ENCODE measurements around the gene MPRIP.

DNA sequence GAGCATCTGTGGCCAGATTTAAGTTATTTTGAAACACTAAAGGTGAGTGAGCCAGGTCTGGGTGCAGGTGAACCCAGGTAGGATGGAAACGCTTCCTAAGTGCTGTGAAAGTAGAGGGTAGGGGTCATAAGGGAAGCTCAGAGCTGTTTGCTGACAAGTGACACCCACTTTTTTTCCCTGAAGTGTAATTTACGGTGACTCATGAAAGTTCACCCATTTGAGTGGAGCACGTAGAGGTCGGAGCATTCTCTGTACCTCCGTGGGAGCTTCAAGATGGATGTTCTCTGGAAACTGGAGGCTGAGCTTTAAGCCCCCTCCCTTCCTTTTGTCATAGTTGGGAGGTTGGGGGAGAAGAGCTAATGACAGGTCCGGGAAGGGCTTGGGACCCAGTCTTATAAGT lies 44.3 kb downstream of the MPRIP start:
- TF ChIP-seq CTCF (conservative IDR thresholded peaks at IDR 0.05), result no peak
- TF ChIP-seq ZFX (IDR thresholded peaks at IDR 0.05), result no peak
